Right renal cortex interstitium (tissue), 3 donors: ENCODE measurements around the gene GPR176. TPM values are rescaled to one million over a fixed set of nuclear protein-coding genes. Genes with fewer than 3 reads are reported as not detected.

Experiments used
- DNase-seq, 3 donors: peaks; one replicate each; pipeline ENCODE4 v3.0.0-alpha.2; 2013; ENCODE audit warnings: low read depth in 3 of 3, low spot score in 2 of 3
- polyA plus RNA-seq, 3 donors: library from polyadenylated mRNA; unstranded; fragments of 120-200 nt; gene quantifications; one replicate each; pipeline ENCODE4 v1.2.1, GENCODE V29; 2013; ENCODE audit not compliant: insufficient read length in 3 of 3

The GPR176 gene
- polyA plus RNA-seq, 3 donors, result 14.9 to 17.5 (median 15.2) TPM

DNA sequence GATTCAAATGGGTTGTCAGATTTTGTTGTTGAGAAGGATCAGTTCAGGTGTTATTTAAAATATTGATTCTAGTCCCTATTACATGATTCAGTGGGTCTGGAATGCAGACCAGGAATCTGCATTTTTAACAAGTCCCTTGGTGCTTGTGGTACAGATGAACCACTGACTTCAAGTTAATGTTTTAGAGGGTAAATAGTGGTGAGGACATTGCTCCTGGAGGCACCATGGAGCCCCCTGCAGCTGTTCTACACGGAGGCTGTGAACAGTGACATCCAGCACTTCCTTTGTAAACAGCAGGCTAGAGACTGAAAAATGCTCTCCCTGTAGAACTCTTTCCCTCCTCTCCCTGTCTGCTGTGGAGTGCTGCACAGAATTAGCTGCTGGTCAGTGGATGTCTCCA lies 132.6 kb downstream of the GPR176 start:
- no peak for DNase-seq

DNA sequence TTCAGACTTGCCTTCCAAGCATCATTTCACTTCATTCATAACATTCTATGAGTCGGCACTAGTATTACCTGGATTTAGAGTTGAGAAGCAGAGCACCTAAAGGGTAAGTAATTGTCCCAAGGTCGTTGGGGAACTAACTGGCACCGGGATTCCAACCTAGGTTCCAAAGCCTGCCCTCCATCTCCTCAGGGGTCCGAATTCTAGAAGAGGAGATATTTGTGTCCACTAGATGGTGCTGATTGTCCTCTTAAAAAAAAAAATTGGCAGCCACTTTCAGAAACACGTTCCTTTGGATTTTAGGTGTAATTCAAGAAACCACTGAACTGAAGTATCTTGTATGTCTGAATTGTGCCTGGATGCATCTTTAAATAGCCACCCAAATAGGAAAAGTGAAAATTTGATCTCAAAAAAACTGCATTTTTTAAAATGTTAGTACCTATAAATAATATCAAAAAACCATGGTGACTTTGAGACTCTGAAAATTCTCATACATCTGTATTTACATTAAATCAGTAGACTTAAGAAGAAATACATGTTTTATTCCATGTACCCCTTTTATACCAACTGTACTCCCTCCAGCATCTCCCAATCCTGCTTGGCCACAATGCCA lies 133.5 kb downstream of the GPR176 start:
- peak; percentile 36 to 50 (median 41) for DNase-seq

DNA sequence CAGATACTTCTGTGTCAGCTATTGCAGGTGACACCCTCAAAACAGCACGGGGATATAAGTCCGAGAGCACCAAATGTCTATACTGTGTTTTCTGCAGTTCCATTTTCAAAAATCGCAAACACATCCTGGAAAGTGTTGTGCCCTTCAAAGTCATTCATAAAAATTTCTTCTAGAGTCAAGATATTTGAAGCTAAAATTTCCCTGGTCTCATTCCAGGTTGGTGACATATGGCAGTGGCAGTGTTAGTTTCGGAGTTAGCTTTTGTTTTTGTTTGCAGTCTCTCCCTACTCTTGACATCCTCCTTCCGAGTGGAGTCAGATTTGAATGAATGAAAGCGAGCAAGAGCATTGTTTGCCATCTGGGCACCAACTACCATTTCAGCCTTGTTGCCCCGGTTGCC lies 134.2 kb downstream of the GPR176 start:
- DNase-seq, result no peak

DNA sequence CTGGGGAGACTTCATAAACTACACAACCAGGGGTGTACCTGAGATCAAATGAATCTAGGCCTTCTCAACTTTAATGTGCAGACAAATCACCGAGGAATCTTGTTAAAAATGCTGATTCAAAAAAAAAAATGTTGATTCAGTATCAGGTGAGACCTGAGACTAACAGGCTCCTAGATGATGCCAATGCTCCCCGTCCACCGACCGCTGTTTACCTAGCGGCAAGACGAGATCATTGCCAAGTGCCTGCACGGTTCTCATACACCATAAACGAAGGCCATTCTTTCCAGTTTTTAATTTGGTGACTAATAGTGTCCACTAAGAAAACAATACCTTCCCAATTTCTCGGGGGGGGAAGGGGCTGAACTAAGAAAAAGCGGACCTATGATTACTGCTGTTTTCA lies 134.9 kb downstream of the GPR176 start:
- DNase-seq, result no peak

DNA sequence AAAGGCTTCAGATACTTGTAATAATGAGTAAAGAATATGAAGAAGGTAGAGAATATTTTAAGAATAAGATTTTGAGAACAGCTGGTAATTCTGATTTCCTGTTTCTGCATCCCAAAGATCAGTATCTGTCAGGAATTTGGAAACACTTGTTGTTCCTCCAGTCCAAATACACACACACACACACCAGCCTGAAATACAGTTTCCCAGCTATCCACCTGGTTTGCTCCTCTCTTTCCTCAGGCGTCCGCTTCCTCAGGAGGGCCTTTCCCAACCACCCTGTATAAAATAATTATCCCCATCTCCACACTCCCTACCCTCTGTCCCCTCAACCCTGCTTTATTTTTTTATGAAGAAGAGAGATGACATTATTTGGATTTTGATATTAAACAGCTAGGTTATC lies 135.4 kb downstream of the GPR176 start:
- DNase-seq, result no peak

GRCh38 chr15:39784125-39784524 lies 135.9 kb downstream of the GPR176 start:
- no peak for DNase-seq

DNA sequence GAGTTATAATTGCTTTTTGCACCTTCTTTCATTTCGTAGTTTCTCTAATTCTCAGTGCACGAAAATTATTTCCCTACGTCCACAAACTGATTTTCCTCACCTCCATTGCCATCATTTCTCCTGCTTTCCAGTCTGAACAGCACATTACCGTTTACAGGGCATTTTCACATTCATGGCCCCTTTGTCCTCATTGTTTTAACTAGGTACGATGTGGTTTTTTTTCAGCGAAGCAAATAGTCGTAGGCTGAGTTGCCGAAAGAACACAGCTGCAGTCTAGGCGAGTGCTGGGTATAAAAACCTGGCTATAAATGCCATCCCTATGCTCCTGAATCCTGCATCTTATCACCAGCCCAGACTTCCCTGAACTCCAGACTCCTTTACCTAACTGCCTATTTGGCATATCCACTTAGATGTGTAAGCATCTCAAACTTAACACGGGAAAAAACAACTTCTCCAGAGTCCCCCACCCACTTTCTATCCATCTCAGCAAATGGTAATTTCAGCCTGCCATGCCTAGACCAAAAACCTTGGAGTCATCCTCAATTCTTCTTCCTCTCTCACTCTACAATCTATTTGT lies 136.7 kb downstream of the GPR176 start:
- DNase-seq, result no peak

DNA sequence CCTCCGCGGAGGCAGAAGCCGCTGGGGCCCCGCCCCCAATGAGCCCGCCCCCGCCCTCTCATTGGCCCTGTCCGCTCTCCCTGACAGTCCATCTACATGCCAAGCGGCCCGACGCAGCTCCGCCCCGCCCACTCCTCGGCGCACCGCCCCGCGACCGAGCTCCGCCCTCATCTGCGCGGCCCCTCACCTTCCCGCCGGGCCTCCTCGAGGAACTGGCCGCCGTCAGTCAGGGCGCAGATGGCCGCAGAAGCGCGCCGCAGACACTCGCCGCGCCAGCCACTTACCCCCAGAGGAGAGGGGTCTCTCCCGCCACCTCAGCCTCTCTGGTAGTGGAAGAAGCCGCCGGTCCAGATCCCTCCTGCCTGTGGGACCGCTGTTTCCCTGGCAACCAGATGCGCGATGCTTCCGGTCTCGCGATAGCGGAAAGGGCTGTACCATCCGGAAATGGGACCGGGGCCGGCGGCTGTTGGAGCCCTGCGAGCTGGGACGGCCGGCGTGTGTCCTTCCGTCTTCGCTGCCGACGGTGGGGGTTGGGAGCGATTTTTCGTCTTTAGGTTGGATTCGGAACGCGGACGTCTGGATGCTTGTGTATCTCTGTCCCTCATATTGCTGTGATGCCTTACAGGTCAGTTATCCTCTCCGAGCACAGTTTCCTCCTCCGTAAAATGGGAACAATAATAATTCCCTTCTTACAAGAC lies 137.5 kb downstream of the GPR176 start, which contains the start of gene FSIP1:
Gene FSIP1, minus strand, starts transcription at position 401 of the 698 bp plus-strand sequence. CDS start 6,317 bp downstream, outside the sequence.
- peak; percentile 92 to 95 (median 93) for DNase-seq

DNA sequence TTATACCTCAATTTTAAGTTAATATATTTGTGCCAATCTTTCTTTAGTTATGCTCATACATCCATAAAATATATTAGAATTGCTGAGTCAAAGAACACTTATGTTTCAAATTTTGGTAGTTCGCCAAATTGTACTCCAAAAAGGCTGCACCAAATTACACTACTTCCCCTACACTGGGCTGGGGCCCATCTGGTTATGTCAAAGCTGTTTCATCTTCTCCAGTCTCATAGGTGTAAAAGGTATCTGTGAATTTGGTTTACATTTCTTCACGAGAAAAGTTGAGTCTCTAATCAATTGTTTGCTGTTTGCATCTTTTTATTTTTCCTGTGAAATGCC lies 138.1 kb downstream of the GPR176 start:
- no peak for DNase-seq

DNA sequence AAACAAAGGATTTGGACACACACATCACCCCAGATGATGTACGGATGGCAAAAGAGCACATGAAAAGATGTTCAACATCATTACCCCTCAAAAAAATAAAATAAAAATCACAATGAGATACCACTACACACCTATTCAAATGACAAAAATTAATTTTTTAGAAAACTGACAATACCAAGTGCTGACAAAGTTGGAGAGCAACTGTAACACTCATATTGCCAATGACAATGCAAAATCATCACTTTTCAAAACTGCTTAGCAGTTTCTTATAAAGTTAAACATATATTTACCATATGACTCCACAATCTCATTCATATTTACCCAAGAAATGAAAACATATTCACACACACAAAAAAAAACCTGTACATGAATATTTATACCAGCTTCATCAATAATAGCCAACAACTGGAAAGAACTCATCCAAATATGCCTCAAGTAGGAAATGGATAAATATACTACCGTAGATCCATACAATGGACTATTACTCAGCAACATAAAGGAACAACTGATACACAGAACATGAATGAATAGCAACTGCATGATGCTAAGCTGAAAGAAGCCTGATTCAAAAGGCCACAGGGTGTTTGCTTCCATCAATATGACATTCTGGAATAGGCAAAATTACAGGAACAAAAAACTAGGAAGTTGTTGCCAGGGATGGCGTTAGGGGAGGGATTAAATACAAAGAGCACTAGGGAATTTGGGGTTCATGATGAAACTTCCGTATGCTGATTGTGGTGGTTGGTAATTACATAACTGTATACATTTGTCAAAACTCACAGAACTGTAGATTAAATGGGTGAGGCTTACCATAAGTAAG lies 138.7 kb downstream of the GPR176 start:
- DNase-seq, result no peak

- DNase-seq, result peak; percentile 39 to 51 (median 41)
Measured at GRCh38 chr15:39778021-39778420, 142.0 kb downstream of the GPR176 start.

DNA sequence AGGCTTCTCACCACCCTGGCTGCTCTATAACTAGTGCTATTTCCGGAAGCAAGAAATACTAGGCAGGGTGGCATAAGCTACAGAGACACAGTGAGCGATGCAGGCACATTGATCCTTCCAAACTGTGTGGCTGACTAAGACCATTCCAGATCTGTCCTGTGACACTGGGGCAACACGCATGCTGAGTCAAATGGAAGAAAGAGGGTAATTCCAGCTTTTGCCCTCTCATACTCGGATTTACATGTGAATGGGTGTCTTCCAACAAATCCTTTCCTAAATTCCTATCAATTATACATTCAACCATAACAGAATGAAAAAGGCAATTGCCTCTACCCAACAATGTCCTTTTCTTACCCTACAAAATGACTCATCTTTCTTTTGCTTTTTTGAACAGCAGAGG lies 142.6 kb downstream of the GPR176 start:
- DNase-seq, result no peak

- no peak for DNase-seq
Measured at GRCh38 chr15:39776068-39776467, 144.0 kb downstream of the GPR176 start.

- no peak for DNase-seq
Measured at GRCh38 chr15:39774688-39775267, 145.3 kb downstream of the GPR176 start.

- no peak for DNase-seq
Measured at GRCh38 chr15:39770748-39771689, 149.0 kb downstream of the GPR176 start.

DNA sequence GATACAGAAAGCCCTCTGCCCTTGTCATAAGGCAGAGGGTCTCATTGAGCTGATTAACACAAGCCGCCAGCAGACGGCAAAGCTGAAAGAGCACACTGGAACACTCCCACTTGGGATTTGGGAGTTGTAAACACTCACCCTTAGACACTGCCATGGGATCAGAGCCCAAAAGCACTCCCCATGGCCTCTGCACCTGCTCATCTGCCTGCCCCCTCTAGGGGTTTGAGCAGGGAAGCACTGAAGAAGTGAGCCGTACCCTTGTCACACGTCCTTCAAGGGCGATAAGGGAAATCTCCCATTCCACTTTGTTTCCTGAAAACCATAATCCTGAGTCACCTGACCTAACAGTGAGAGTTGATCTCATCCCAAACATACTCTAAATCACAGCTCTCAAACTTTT lies 152.1 kb downstream of the GPR176 start:
- DNase-seq, result no peak

DNA sequence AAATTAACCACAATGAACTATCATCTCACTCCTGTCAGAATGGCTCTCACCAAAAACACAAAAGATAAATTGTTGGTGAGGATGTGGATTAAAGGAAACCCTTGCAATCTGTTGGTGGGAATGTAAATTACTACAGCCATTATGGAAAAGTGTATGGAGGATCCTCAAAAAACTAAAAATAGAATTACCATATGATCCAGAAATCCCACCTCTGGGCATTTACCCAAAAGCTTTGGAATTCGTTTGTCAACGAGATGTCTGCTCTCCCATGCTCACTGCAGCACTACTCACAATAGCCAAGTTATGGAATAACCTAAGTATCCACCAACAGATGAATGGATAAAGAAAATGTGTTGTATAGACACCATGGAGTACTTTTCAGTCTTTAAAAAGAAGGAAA lies 159.1 kb downstream of the GPR176 start:
- no peak for DNase-seq

DNA sequence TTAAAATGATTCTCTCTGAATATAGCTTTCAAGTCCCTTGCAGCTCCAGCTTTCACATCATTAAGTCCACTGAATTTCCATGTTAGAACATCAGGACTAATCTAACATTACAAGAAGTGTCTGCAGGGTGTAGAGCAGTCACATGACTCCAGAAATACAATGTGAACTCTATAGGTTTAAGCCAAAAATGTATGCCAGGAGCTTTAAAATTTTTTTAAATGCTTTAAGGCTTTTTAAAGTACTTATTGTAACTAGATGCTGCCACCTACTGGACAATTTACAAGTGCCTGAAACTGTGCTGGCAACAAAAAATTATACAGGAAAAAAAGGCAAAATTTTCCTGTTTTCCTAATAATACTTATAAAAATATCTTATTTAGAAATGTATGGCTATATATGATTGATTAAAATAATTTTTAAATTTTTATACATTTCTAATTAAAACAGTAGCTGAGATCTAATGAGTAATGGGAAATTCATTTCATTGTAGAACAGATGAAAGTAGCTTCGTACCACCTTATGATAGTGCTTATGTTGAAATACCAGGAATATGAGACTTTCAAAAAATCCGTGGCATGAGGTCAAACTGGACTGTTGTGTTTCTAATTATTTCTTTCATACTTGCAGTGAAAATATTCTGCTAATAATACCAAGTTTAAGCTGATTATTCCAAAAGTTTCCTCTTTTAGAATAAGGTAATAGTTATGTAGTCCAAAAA lies 163.1 kb downstream of the GPR176 start:
- peak; percentile 36 to 68 (median 65) for DNase-seq

- DNase-seq, result no peak
Measured at GRCh38 chr15:39752991-39753390, 167.1 kb downstream of the GPR176 start.
